ENCODE measurements around the gene PDE2A.

Gene PDE2A

GRCh38 chr11:72534371-72535193 lies 139.6 kb downstream of the PDE2A start:
- no peak for DNase-seq

DNA sequence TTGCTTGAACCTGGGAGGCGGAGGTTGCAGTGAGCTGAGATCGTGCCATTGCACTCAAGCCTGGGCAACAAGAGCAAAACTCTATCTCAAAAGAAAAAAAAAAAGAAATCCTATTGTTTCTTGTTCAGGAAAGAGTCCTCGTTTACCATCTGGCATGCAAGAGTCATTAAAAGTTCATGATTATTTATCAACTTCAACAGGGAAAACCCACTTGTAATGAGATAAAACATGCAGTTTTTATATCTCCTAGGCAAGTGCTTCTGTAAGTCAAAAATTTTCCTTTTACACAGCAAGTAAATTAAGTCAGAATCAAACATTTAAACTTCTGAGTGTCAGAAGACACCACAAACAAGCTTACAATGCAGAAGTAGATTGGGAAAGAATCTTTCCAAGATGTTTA lies 145.2 kb downstream of the PDE2A start:
- DNase-seq = no peak

GRCh38 chr11:72528121-72528520 lies 146.1 kb downstream of the PDE2A start:
- DNase-seq = no peak

Measured in RPMI8226 (cell line).